ENCODE data around the gene C6orf132. TPM values are rescaled to one million over a fixed set of nuclear protein-coding genes. Genes with fewer than 3 reads are reported as not detected.
A peak's percentile ranks its signal among the peaks of the same experiment; 100 is the strongest.

The C6orf132 gene
- total RNA-seq, 2 donors from 2014 or later, result 23.4 to 24.4 TPM

- DNase-seq, result no peak
- Histone ChIP-seq H3K27ac (ENCODE audit: low read depth, low read length) (no peak overlapping the region), H3K4me3 (ENCODE audit: low read length) (peak overlapping the region; percentile 49), H3K27me3 (ENCODE audit: control insufficient read depth, insufficient read depth, low read length, poor library complexity, severe bottlenecking) (no peaks in the 10 kb centered on the region), H3K9me3 (ENCODE audit: control insufficient read depth, low read length) (no peaks in the 10 kb centered on the region), H3K4me1 (ENCODE audit: control insufficient read depth, insufficient read depth, low read length) (no peaks in the 10 kb centered on the region), H3K36me3 (ENCODE audit: control insufficient read depth, insufficient read depth, low read length) (no peaks in the 10 kb centered on the region), H3K9ac (ENCODE audit: extremely low read depth, low read length, poor library complexity, severe bottlenecking) (peak overlapping the region; percentile 44)
- peaks cover 27% of the 10 kb centered on the region for H3K36me3 Mint-ChIP-seq (ENCODE audit: low read depth)
- peaks cover 5% of the 10 kb centered on the region for H3K4me1 Mint-ChIP-seq
- H3K27me3 Mint-ChIP-seq (ENCODE audit: insufficient read depth), result peaks cover 7% of the 10 kb centered on the region
- peak overlapping the region; percentile 48 for H3K4me3 Mint-ChIP-seq
- H3K27ac Mint-ChIP-seq, result no peak overlapping the region
- TF ChIP-seq CTCF (conservative IDR thresholded peaks at IDR 0.05), result no peak
- no peaks in the 10 kb centered on the region for H3K9me3 Mint-ChIP-seq
- WGBS, 2 experiments (ENCODE audit: insufficient coverage in 1 of 2, insufficient read length in 1 of 2), result 93% methylated on average over 7 to 12 of the region's 12 CpGs
Measured at GRCh38 chr6:42103753-42104094, 38.7 kb downstream of the C6orf132 start.

- DNase-seq, result no peak
- H3K36me3 Mint-ChIP-seq (ENCODE audit: low read depth), result peaks cover 23% of the 10 kb centered on the region
- no peaks in the 10 kb centered on the region for H3K9me3 ChIP-seq (ENCODE audit: control insufficient read depth, low read length)
- H3K4me3 Mint-ChIP-seq, result no peak overlapping the region
- no peak overlapping the region for H3K9ac ChIP-seq (ENCODE audit: extremely low read depth, low read length, poor library complexity, severe bottlenecking)
- no peaks in the 10 kb centered on the region for H3K27me3 ChIP-seq (ENCODE audit: control insufficient read depth, insufficient read depth, low read length, poor library complexity, severe bottlenecking)
- no peak overlapping the region for H3K4me3 ChIP-seq (ENCODE audit: low read length)
- H3K36me3 ChIP-seq (ENCODE audit: control insufficient read depth, insufficient read depth, low read length), result no peaks in the 10 kb centered on the region
- no peak overlapping the region for H3K27ac Mint-ChIP-seq
- 93 to 94% methylated on average over 5 to 7 of the region's 7 CpGs for WGBS, 2 experiments (ENCODE audit: insufficient coverage in 1 of 2, insufficient read length in 1 of 2)
- no peaks in the 10 kb centered on the region for H3K9me3 Mint-ChIP-seq
- TF ChIP-seq CTCF (conservative IDR thresholded peaks at IDR 0.05), result no peak
- H3K27me3 Mint-ChIP-seq (ENCODE audit: insufficient read depth), result peaks cover 12% of the 10 kb centered on the region
- no peak overlapping the region for H3K27ac ChIP-seq (ENCODE audit: low read depth, low read length)
- H3K4me1 ChIP-seq (ENCODE audit: control insufficient read depth, insufficient read depth, low read length), result no peaks in the 10 kb centered on the region
- peaks cover 5% of the 10 kb centered on the region for H3K4me1 Mint-ChIP-seq
Measured at GRCh38 chr6:42103216-42103615, 39.2 kb downstream of the C6orf132 start.

GRCh38 chr6:42101186-42101657 lies 41.2 kb downstream of the C6orf132 start:
- no peak for TF ChIP-seq CTCF (conservative IDR thresholded peaks at IDR 0.05)
- peaks cover 5% of the 10 kb centered on the region for H3K4me1 Mint-ChIP-seq
- Histone ChIP-seq H3K4me3 (ENCODE audit: low read length) (no peak overlapping the region), H3K9ac (ENCODE audit: extremely low read depth, low read length, poor library complexity, severe bottlenecking) (no peak overlapping the region), H3K4me1 (ENCODE audit: control insufficient read depth, insufficient read depth, low read length) (no peaks in the 10 kb centered on the region), H3K36me3 (ENCODE audit: control insufficient read depth, insufficient read depth, low read length) (no peaks in the 10 kb centered on the region), H3K27me3 (ENCODE audit: control insufficient read depth, insufficient read depth, low read length, poor library complexity, severe bottlenecking) (no peaks in the 10 kb centered on the region), H3K27ac (ENCODE audit: low read depth, low read length) (no peak overlapping the region), H3K9me3 (ENCODE audit: control insufficient read depth, low read length) (no peaks in the 10 kb centered on the region)
- no peaks in the 10 kb centered on the region for H3K9me3 Mint-ChIP-seq
- peaks cover 19% of the 10 kb centered on the region for H3K36me3 Mint-ChIP-seq (ENCODE audit: low read depth)
- DNase-seq, result no peak
- peaks cover 26% of the 10 kb centered on the region for H3K27me3 Mint-ChIP-seq (ENCODE audit: insufficient read depth)
- 91 to 92% methylated on average over 2 to 8 of the region's 8 CpGs for WGBS, 2 experiments (ENCODE audit: insufficient coverage in 1 of 2, insufficient read length in 1 of 2)
- no peak overlapping the region for H3K27ac Mint-ChIP-seq
- no peak overlapping the region for H3K4me3 Mint-ChIP-seq
